NAMALWA (cell line): ENCODE data around the gene PLEKHG7.

Experiments
- DNase-seq: peaks from one replicate; pipeline ENCODE4 v3.0.0-alpha.2; 2015; ENCODE audit warnings: low spot score

PLEKHG7 gene

GRCh38 chr12:92803903-92804302 is 101.1 kb downstream of the PLEKHG7 start:
- no peak for DNase-seq

GRCh38 chr12:92810370-92810769 is 107.6 kb downstream of the PLEKHG7 start:
- DNase-seq: peak; percentile 25

GRCh38 chr12:92814584-92814983 is 111.8 kb downstream of the PLEKHG7 start:
- no peak for DNase-seq

GRCh38 chr12:92821142-92821541 is 118.4 kb downstream of the PLEKHG7 start:
- no peak for DNase-seq
